Activated CD8-positive, alpha-beta T cell treated with anti-CD3 and anti-CD28 coated beads for 36 hours (primary cell): ENCODE measurements around the gene PLAAT5. TPM values are rescaled to one million over a fixed set of nuclear protein-coding genes. Genes with fewer than 3 reads are reported as not detected.

ENCODE experiments used
- ATAC-seq: fragments of 200-7000 bp; cut with Tn5 transposase; one replicate; pipeline ENCODE4 v1.10.0; 2021; ENCODE audit warnings: mild to moderate bottlenecking, moderate library complexity
- CTCF ChIA-PET: fragments of 350-600 bp; sonication (Branson Sonifier 250); formaldehyde crosslinking; loops from one replicate; lab custom pipeline; 2021; ENCODE audit warnings: antibody characterized with exemption; lab: Charles Lee
- POLR2A ChIA-PET: fragments of 350-600 bp; sonication (Branson Sonifier 250); formaldehyde crosslinking; loops from one replicate; lab custom pipeline; 2021; ENCODE audit warnings: antibody characterized with exemption; lab: Charles Lee
- DNase-seq: peaks from one replicate; pipeline ENCODE4 v3.0.0-alpha.2; 2020
- H3K27ac Mint-ChIP-seq: one replicate; pipeline ENCODE4 v1.8.0; 2021; ENCODE audit warnings: mild to moderate bottlenecking, mixed read lengths
- H3K27me3 Mint-ChIP-seq: one replicate; pipeline ENCODE4 v1.8.0; 2021; ENCODE audit warnings: mixed read lengths
- H3K36me3 Mint-ChIP-seq: one replicate; pipeline ENCODE4 v1.8.0; 2021; ENCODE audit warnings: low read depth, mixed read lengths
- H3K4me1 Mint-ChIP-seq: one replicate; pipeline ENCODE4 v1.8.0; 2021; ENCODE audit warnings: low read depth, mixed read lengths
- H3K4me3 Mint-ChIP-seq: one replicate; pipeline ENCODE4 v1.8.0; 2021; ENCODE audit warnings: mild to moderate bottlenecking, moderate library complexity, mixed read lengths
- H3K9me3 Mint-ChIP-seq: one replicate; pipeline ENCODE4 v1.8.0; 2021; ENCODE audit warnings: mixed read lengths
- intact Hi-C: fragments of 100-400 bp; cut with micrococcal nuclease; formaldehyde crosslinking; loops from one replicate; pipeline ENCODE4 v1.10.0; 2022
- total RNA-seq, 2 experiments: library from RNA; stranded (reverse); gene quantifications; one replicate each; pipeline ENCODE4 v1.2.3, GENCODE V29; 2021
- TF ChIP-seq, protein P1 (sequence below): fragments of 200-600 bp; IDR thresholded peaks from one replicate; pipeline ENCODE4 v1.8.0; 2022; ENCODE audit warnings: antibody characterized with exemption, mild to moderate bottlenecking

Gene PLAAT5, protein sequence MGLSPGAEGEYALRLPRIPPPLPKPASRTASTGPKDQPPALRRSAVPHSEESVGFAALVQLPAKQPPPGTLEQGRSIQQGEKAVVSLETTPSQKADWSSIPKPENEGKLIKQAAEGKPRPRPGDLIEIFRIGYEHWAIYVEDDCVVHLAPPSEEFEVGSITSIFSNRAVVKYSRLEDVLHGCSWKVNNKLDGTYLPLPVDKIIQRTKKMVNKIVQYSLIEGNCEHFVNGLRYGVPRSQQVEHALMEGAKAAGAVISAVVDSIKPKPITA
- under 1 TPM; 0.16 to 0.29 TPM for total RNA-seq

DNA sequence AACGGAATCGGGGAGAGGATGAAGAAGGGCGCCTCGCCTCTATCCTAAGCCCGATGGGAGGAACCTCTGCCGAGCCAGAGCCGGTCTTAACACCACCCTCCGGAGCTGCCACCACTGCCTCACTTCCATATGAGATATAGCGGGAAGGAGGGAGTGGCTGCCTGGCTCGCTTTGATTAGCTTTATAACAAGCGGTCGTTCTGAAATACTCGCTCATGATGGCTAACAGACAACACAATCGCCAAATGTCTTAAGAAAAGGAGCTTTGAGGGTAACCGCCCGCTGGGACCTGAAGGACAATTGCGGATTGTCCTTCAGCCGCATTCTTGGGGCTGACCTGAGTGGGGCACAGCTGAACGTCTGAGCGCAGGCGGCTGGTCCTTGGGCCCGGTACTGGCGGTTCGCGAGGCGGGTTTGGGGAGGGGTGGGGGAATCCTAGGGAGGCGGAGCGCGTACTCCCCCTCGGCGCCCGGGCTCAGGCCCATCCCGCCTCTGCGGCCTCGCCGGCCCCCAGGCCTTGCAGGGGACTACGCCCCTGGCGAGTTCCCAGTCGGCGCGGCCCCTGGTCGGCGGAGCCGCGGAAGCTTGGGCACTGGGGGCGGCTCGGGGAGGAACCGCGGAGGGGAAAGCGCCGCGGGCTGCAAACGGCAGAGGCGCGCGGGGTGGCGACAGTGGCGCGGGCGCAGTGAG lies at the start of gene PLAAT5:
PLAAT5 (minus strand) TSS at position 617 of the 689 bp plus-strand sequence; CDS start at position 484, 133 bp downstream.
- H3K4me3 Mint-ChIP-seq: peak within 1 kb of the TSS; percentile 74
- no peaks in the 10 kb centered on the region for H3K36me3 Mint-ChIP-seq
- H3K4me1 Mint-ChIP-seq: peaks cover 9% of the 10 kb centered on the region
- H3K9me3 Mint-ChIP-seq: peaks cover 6% of the 10 kb centered on the region
- intact Hi-C loops: no loop called here
- H3K27ac Mint-ChIP-seq: no peak within 1 kb of the TSS
- ChIA-PET POLR2A (interaction anchor here (1.0 kb wide), 1 partner anchor 204 kb away, joined by 6 read pairs; no protein-coding TSS in a partner anchor), CTCF (interaction anchor here (0.9 to 5.3 kb wide), 5 partner anchors 11 to 248 kb away, joined by 3 to 47 read pairs (median 3); no protein-coding TSS in a partner anchor)
- peak; percentile 56 for ATAC-seq
- peak; percentile 21 for DNase-seq
- H3K27me3 Mint-ChIP-seq: peaks cover 20% of the 10 kb centered on the region
- TF ChIP-seq, protein P1, sequence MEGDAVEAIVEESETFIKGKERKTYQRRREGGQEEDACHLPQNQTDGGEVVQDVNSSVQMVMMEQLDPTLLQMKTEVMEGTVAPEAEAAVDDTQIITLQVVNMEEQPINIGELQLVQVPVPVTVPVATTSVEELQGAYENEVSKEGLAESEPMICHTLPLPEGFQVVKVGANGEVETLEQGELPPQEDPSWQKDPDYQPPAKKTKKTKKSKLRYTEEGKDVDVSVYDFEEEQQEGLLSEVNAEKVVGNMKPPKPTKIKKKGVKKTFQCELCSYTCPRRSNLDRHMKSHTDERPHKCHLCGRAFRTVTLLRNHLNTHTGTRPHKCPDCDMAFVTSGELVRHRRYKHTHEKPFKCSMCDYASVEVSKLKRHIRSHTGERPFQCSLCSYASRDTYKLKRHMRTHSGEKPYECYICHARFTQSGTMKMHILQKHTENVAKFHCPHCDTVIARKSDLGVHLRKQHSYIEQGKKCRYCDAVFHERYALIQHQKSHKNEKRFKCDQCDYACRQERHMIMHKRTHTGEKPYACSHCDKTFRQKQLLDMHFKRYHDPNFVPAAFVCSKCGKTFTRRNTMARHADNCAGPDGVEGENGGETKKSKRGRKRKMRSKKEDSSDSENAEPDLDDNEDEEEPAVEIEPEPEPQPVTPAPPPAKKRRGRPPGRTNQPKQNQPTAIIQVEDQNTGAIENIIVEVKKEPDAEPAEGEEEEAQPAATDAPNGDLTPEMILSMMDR: no peak

DNA sequence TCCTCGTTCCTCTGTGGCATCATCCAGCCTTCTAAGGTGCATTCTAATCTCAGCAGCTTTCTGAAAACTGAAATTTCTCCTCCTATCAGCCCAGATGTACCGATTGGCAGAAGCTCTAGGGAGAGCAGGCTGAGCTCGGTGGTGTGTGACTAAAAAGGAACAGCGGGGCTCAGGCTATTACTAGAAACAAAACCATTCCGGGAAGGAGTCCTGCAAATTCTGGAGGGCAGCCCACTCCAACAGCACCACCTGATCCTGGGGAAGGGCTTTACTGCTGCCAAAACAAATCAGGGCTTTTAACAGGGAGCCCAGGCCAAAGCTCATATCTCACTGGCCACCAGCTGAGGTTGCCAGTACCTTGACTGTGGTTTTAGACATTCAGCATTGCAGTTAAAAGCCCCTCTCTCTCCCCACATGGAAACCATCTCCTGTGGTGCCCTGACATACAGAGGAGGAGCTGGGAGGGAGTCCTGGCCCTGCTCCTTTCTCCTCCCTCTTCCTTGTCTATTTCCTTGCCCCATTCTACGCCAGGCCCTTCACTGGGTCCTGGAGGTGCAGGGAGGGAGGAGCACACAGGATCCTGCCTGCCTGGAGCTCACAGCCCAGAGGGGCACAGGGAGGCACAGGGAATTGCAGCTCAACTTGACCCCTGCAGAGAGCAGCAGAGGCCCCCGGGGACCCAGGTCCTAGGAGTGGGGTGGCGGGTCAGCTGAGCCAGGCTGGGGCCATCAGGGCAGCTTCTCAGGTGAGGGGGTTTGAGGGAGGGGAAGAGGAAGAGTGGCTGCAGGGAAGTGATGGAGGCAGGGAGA lies 46.5 kb upstream of the PLAAT5 start:
- Mint-ChIP-seq H3K4me1 (peaks cover 76% of the 10 kb centered on the region), H3K4me3 (peak overlapping the region; percentile 80), H3K9me3 (no peaks in the 10 kb centered on the region), H3K27ac (peak overlapping the region; percentile 87), H3K36me3 (no peaks in the 10 kb centered on the region), H3K27me3 (no peaks in the 10 kb centered on the region)
- DNase-seq (no peak), ATAC-seq (peak; percentile 21)
- TF ChIP-seq, protein P1: no peak
- CTCF ChIA-PET: interaction anchor here (1.1 to 2.9 kb wide), 7 partner anchors 8 to 201 kb away, joined by 4 to 7 read pairs (median 7); partner anchors contain the start of gene PLAAT2
- intact Hi-C loops: no loop called here
- POLR2A ChIA-PET: interaction anchor here (0.6 to 6.4 kb wide), 6 partner anchors 8 to 1721 kb away, joined by 3 to 107 read pairs (median 14); partner anchors contain the start of gene PLAAT2

DNA sequence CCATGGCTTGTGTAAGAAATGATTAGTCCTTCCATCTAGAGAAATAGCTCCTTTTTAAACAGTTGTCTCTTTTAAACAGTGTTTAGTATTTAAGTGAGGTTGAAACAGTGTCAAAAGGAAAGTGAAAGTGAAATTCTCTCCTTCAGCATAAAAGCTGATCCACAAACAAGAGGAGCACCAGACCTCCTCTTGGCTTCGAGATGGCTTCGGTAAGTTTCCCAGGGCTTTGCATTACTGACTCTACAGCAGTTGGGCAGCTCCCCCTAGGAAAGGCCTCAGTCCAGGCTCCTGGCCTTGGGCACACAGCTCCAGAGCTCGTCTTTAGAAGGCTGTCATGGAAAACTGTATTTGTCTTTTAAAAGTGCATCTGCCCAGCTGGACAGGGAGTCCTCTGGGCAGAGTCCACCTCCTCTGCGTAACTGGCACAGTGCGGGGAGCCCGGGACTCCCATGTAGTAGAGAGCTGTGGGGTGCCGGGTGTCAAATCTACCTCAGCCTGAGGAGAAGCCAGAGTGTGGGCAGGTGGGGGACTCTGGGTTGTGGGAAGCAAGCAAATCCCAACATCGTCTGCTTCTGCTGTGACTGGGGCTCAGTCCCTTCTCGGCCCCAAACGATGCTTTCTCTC lies 45.8 kb upstream of the PLAAT5 start, which contains the start of gene PLAAT4:
PLAAT4 (plus strand) TSS at position 140 of the 624 bp plus-strand sequence; CDS start at position 201, 61 bp downstream.
- H3K27ac Mint-ChIP-seq: peak within 1 kb of the TSS; percentile 87
- intact Hi-C loops: no loop called here
- no peaks in the 10 kb centered on the region for H3K36me3 Mint-ChIP-seq
- POLR2A ChIA-PET: interaction anchor here (0.6 to 6.4 kb wide), 8 partner anchors 9 to 1720 kb away, joined by 3 to 107 read pairs (median 8); partner anchors contain the start of genes ATL3 and PLAAT2
- CTCF ChIA-PET: interaction anchor here (1.2 to 2.9 kb wide), 7 partner anchors 9 to 202 kb away, joined by 4 to 7 read pairs (median 7); partner anchors contain the start of gene PLAAT2
- ATAC-seq: peak; percentile 46
- H3K4me1 Mint-ChIP-seq: peaks cover 76% of the 10 kb centered on the region
- H3K27me3 Mint-ChIP-seq: no peaks in the 10 kb centered on the region
- H3K4me3 Mint-ChIP-seq: peak within 1 kb of the TSS; percentile 80
- TF ChIP-seq, protein P1: no peak
- no peak for DNase-seq
- no peaks in the 10 kb centered on the region for H3K9me3 Mint-ChIP-seq

DNA sequence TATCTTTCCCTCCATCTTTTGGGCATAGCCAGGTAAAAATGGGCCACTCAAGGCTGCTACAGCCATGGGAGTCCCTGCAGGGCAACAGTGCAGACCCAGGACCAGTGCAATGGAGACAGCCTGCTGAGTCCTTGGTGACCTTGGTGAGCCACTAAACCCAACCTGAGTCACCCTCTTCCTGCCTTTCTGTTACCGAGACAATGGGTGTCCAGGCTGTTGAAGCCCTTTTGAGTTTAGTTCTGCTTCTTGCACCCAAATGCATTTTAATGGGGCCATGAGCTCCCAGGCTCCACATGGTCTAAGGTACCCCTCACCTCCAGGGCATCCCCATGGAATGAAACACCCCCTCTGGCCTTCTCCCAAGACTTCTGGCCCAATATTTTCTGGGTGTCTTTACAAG lies 44.8 kb upstream of the PLAAT5 start:
- H3K9me3 Mint-ChIP-seq: no peaks in the 10 kb centered on the region
- ChIA-PET POLR2A (interaction anchor here (0.8 to 6.4 kb wide), 7 partner anchors 10 to 565 kb away, joined by 3 to 107 read pairs (median 5); partner anchors contain the start of genes ATL3 and PLAAT2), CTCF (interaction anchor here (1.7 to 2.9 kb wide), 4 partner anchors 10 to 57 kb away, joined by 7 read pairs; partner anchors contain the start of gene PLAAT2)
- TF ChIP-seq, protein P1: no peak
- H3K4me3 Mint-ChIP-seq: peak overlapping the region; percentile 80
- DNase-seq (peak; percentile 74), ATAC-seq (peak; percentile 46)
- peaks cover 81% of the 10 kb centered on the region for H3K4me1 Mint-ChIP-seq
- H3K27me3 Mint-ChIP-seq: no peaks in the 10 kb centered on the region
- intact Hi-C loops: no loop called here
- peak overlapping the region; percentile 87 for H3K27ac Mint-ChIP-seq
- H3K36me3 Mint-ChIP-seq: no peaks in the 10 kb centered on the region
